COLO668 (cell line): ENCODE measurements around the gene CYP4F2.
"Not testable (repeated sequence)": the region's sequence is repeated elsewhere in the genome, so short reads cannot be mapped to it uniquely, and the experiment has no call there.

ENCODE experiments used
- DNase-seq: peaks from one replicate; lab custom pipeline; 2025; ENCODE audit not compliant: unreplicated experiment; lab: John Stamatoyannopoulos, UW

CYP4F2 gene

GRCh38 chr19:15860522-15860921 lies 37.4 kb downstream of the CYP4F2 start:
- no peak for DNase-seq

- no peak for DNase-seq
These were observed 38.7 kb downstream of the CYP4F2 start for GRCh38 chr19:15859187-15859586.

- DNase-seq = no peak
These were observed 47.5 kb downstream of the CYP4F2 start for GRCh38 chr19:15850385-15850784.

GRCh38 chr19:15846923-15847322 lies 51.0 kb downstream of the CYP4F2 start:
- DNase-seq = no peak

GRCh38 chr19:15843894-15844222 lies 54.0 kb downstream of the CYP4F2 start:
- not testable (repeated sequence) for DNase-seq

- DNase-seq = no peak
These were observed 54.5 kb downstream of the CYP4F2 start for GRCh38 chr19:15843203-15843893.

GRCh38 chr19:15841875-15842569 lies 55.9 kb downstream of the CYP4F2 start:
- no peak for DNase-seq

- DNase-seq = no peak
These were observed 57.0 kb downstream of the CYP4F2 start for GRCh38 chr19:15840833-15841232.

- not testable (repeated sequence) for DNase-seq
These were observed 58.0 kb downstream of the CYP4F2 start for GRCh38 chr19:15839888-15840287.

- DNase-seq = no peak
These were observed 59.5 kb downstream of the CYP4F2 start for GRCh38 chr19:15838351-15838750.

- no peak for DNase-seq
These were observed 60.6 kb downstream of the CYP4F2 start for GRCh38 chr19:15837221-15837731.

GRCh38 chr19:15836330-15837220 lies 61.3 kb downstream of the CYP4F2 start:
- peak; percentile 74 for DNase-seq

GRCh38 chr19:15835565-15836329 lies 62.1 kb downstream of the CYP4F2 start:
- not testable (repeated sequence) for DNase-seq

- not testable (repeated sequence) for DNase-seq
These were observed 63.6 kb downstream of the CYP4F2 start for GRCh38 chr19:15834232-15834631.

- DNase-seq = no peak
These were observed 66.2 kb downstream of the CYP4F2 start for GRCh38 chr19:15831626-15832025.

GRCh38 chr19:15829786-15830185 lies 68.1 kb downstream of the CYP4F2 start:
- no peak for DNase-seq

GRCh38 chr19:15829306-15829698 lies 68.6 kb downstream of the CYP4F2 start:
- DNase-seq = no peak

GRCh38 chr19:15828611-15829305 lies 69.1 kb downstream of the CYP4F2 start:
- DNase-seq = not testable (repeated sequence)

- no peak for DNase-seq
These were observed 69.7 kb downstream of the CYP4F2 start for GRCh38 chr19:15828121-15828610.
